Activated CD4-positive, alpha-beta T cell treated with anti-CD3 and anti-CD28 coated beads for 1 hour (primary cell): ENCODE results near the gene CAVIN2.
"Not testable (repeated sequence)": the region's sequence is repeated elsewhere in the genome, so short reads cannot be mapped to it uniquely, and the experiment has no call there.

Source experiments
- DNase-seq: peaks from one replicate; pipeline ENCODE4 v3.0.0-alpha.2; 2020

The CAVIN2 gene

DNA sequence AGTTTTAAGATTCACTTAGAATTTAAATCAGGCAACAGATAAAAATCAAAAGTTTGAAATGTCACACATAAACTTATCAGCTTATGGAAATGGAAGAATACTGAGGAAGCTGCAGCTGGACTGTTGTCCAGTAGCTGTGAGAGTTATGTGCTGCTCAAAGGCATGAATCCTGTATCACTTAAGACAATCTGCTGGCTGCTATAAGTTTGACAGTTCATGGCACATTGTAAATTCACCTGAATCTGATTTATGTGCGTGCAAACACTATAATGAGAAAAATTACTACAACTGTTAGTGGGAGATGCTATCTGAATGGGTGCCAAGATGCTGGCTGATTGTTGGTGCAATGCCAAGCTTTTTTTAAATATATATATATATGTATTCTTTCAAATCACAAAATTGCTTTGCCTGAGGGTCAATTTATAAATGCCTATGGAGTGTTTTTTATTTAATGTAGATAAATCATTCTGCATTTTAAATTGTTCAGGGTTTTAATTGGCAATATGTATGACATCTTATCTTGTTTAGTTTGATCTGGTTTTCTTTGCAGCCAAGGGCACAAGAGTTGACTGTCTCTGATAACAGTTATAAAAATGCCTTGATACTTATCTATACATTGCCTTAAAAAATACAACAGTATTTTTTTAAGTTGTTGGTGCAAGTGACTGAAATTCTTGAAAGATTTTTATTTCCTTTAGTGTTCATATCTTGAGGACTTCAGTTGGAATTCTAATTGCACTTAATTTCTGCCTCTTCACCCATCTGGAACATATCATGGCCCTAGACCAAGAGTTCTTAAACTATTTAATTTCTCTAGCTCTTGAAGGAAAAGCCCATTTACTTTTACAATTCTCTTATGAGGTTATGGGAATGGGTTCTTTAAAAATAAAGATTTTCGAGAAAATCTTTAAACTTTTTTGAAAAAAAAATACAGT is 48.7 kb downstream of the CAVIN2 start:
- DNase-seq: no peak

DNA sequence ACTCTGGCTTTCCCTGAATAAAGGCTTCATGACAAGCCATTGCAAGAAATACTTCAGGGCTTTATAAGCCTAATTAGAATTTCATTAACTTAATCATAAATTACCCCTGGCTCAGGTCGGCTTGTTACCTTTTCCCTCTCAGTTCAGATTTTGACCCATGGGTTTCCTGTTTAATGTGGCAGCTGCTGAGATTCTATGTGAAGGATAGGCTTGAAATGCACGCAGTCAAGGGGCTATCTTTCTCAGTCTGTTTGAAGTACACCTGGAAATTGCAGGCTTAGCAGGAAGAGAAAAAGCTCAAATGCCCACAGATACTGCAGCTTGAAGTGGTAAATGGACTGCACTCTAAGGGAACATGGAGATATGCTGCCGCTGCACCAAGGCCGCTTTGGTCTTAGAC is 49.4 kb downstream of the CAVIN2 start:
- DNase-seq: no peak

DNA sequence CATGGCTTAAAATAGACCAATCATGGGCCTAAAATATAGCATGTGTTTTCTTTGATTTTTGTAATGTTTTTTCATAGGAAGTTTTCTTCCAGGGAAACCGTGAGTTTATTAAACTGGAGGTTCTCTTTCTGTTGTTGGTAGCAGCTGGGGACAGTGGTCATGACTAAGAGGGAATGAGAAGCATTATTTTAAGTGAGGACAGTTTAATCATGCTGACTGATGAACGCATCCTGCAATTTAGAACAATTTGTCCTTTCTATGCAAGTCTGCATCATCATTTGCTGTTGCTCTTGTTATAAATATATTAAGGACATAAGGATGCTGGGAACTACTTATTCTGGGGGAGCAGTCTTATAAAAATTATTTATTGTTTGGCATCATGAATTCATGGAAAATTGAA is 51.2 kb downstream of the CAVIN2 start:
- no peak for DNase-seq

DNA sequence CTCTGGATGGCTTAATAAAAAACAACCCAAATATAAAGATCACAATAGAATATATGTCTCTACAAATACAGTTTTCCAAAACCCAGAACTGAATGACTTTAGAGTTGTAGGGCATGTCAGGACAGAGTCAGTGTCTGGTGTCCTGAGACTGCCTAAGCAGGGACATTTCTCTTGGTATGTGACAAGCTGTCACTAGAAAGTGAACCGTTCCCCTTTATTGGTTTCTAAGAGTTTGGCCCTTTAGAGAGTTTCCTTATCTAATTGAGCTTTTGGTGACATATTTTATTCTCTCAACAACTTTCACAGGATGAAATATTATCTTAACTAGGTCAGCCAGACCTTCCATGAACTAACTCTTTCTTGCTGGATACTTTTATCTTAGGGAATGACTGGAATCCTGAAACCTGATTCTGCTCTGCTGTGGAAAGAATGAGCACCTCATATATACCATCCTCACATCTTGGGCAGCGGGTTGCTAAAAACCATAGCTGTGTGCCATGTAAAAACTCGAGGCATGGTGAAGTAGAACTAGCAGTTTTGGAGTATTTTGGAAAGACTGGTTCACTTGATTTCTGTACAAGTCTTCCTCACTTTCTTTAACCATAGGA is 54.8 kb downstream of the CAVIN2 start:
- no peak for DNase-seq

DNA sequence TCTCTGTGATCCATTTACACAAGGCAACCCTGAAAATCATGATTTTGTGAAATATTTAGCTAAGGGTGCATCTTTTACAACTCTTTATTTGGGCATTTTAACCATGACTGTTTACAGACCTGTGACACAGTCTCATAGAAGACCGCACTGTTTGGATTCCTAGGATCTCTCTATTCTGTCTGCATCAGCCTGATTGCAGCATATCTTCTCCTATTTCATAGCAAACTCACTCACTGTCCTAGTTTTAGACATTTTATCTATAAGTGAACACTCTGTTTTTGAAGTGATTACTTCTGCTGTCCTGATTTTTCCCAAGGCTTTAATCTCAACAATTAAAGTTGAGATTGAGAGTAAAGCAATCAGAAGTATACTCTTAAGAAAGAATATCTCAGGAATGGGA is 56.2 kb downstream of the CAVIN2 start:
- DNase-seq: no peak

DNA sequence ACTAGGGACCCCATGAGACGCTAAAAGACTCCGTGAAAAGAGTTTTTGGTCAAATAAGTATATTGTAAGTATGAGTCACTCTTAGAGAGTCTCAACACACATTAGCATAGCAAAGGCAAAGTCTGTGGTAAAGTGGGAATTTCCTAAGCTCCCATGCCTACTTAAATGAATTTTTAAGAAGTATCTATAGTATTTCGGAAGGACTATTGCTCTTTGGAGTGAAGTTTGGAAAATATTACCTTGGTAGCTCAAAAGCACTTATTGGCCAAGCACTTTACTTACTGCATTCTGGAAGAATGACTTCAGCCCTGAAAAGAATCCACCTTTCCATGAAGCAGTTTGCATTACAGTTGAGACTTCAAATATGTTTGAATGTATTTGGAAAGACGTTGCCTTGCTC is 57.1 kb downstream of the CAVIN2 start:
- DNase-seq: no peak

DNA sequence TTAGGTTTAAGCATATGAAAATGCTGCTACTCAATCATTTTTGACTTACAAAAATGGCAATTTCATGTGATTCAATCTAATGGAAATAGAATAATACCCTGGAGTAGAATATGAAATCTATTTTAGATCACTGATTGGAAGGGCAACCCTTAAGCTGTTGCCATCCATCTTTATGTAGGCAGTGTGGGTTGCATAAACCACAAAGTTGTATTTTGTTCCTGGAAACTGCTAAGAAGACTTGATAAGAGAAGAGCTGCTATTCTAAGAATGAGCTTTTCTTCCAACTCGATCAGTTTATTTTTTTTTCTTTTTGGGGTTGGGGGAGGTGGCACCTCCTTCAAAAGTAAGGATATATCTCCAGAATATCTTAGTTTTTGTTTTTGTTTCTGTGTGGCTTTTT is 60.2 kb downstream of the CAVIN2 start:
- DNase-seq: no peak

DNA sequence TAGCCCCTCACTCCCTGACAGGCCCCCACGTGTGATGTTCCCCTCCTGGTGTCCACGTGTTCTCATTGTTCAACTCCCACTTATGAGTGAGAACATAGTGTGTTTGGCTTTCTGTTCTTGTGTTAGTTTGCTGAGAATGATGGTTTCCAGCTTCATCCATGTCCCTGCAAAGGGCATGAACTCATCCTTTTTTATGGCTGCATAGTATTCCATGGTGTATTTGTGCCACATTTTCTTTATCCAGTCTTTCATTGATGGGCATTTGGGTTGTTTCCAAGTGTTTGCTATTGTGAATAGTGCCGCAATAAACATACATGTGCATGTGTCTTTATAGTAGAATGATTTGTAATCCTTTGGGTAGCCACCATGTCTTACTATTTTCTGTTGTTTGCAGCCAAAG is 61.2 kb downstream of the CAVIN2 start:
- not testable (repeated sequence) for DNase-seq
